Cardiac fibroblast (primary cell): ENCODE data around the gene CCDC85A.

ENCODE experiments used
- DNase-seq, 2 donors: peaks; one replicate each; pipeline versions ENCODE4 v3.0.0 to v3.0.0-alpha.2; 2010; ENCODE audit warnings: low read depth in 2 of 2
- H3K4me3 ChIP-seq, 2 donors: replicated peaks in 1 of 2; 1 replicate in 1 of 2; 2 replicates in 1 of 2; pipeline ENCODE4 v1.5.1; 2011; ENCODE audit warnings: low read depth in 2 of 2, low read length in 2 of 2, mild to moderate bottlenecking in 2 of 2, moderate library complexity in 1 of 2
- TF ChIP-seq, protein P1 (sequence below): IDR thresholded peaks from one replicate; pipeline ENCODE4 v1.5.1; 2011; ENCODE audit warnings: low read depth, mild to moderate bottlenecking, low read length, inconsistent platforms

The CCDC85A gene

DNA sequence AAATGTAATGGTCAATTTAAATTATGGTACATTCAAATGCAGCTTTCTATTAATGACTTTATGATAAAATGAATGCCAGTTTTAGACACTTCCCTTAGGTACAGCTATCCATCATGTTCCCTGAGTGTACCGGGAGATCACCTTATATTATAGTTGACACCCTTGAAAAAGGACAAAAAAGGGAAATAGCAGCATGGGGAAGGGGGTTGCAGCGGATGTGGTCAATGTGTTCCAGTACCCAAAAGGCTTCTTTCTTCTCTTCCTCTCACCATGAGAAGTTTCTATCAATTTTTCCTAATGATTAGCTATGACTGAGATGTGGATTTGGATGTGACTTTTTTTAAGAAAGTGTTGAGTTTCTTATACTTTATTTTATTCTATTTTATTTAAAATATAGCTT is 154.4 kb downstream of the CCDC85A start:
- TF ChIP-seq, protein P1, sequence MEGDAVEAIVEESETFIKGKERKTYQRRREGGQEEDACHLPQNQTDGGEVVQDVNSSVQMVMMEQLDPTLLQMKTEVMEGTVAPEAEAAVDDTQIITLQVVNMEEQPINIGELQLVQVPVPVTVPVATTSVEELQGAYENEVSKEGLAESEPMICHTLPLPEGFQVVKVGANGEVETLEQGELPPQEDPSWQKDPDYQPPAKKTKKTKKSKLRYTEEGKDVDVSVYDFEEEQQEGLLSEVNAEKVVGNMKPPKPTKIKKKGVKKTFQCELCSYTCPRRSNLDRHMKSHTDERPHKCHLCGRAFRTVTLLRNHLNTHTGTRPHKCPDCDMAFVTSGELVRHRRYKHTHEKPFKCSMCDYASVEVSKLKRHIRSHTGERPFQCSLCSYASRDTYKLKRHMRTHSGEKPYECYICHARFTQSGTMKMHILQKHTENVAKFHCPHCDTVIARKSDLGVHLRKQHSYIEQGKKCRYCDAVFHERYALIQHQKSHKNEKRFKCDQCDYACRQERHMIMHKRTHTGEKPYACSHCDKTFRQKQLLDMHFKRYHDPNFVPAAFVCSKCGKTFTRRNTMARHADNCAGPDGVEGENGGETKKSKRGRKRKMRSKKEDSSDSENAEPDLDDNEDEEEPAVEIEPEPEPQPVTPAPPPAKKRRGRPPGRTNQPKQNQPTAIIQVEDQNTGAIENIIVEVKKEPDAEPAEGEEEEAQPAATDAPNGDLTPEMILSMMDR, result no peak
- no peak overlapping the region for H3K4me3 ChIP-seq
- DNase-seq, result no peak

DNA sequence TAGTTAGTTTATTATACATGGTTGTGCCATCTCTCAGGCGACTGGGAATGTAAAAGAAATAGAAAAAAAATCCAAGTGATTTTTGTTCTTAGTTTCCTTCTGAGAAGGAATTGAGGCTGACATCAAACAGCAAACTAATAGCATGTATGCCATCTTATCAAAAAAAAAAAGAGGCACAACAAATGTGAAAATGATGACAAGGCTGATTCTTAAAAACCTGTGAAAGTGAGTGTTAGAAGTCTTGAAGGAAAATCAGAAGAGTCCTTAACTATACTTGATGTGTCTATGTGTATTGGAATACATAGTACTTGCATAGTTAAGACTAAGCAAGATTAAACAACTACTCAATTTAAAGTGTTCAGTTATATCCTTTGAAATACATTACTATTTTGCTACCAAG is 161.0 kb downstream of the CCDC85A start:
- TF ChIP-seq, protein P1, result no peak

DNA sequence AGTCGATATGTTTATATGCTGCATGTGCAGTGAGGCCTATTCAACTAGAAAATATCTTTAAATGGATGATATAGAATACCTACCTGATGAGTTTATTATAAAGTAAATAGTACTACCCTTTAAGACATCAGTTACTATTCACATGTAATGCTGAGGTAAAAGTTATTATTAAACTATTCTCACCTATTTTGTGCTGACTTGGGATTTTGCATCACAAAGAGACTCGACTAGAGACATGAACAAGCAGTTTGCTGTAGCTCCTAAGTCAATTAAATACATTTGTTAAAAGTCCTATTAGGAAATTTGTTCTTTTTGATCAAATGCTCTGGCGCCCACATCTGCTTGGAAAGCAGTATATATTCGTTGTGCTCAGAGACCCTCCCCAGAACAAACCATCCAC is 164.1 kb downstream of the CCDC85A start:
- TF ChIP-seq, protein P1, result no peak
- DNase-seq, result no peak

More for the DNA sequence above, 161.0 kb downstream of the CCDC85A start:
- DNase-seq, result no peak
- H3K4me3 ChIP-seq, result no peak overlapping the region

DNA sequence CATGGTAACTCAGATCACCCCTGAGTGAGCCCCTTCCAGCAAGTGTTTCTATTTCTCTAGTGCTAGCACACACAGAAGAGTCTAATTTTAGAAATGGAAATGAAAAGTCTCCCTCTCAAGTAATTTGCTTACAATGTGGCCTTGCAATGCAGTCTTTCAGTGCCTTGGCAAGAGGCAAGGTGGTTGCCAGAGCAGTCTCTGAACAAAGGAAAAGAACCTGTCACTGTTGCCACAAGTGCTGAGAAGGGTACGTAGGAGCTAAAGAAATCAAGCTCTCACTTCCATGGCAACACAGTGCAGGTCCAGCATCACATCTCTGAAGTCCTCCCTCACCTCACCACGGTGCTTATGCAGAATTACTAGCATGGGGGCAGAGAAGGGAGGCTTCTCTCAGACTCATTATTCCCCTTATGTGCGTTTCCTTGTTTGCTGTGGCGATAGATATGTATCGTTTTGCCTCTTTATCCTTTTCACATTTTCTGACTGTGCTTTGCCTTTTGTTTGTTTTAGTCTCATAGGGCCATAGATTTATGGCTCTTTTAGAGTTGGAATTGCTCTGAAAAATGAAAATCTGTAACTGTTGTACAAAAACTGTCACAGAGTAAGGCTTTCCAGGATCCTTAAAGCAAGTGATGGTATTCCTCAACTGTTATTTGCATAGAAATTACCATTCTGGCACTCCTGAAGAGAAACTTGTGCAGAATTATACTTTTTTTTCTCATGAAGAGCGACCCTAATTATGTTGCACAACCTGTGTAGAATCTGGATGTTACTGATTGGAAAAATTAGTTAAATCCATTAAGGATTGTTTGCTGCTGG is 164.8 kb downstream of the CCDC85A start:
- TF ChIP-seq, protein P1, result no peak
- DNase-seq, result no peak
- no peak overlapping the region for H3K4me3 ChIP-seq

More for the DNA sequence above, 164.1 kb downstream of the CCDC85A start:
- no peak overlapping the region for H3K4me3 ChIP-seq

DNA sequence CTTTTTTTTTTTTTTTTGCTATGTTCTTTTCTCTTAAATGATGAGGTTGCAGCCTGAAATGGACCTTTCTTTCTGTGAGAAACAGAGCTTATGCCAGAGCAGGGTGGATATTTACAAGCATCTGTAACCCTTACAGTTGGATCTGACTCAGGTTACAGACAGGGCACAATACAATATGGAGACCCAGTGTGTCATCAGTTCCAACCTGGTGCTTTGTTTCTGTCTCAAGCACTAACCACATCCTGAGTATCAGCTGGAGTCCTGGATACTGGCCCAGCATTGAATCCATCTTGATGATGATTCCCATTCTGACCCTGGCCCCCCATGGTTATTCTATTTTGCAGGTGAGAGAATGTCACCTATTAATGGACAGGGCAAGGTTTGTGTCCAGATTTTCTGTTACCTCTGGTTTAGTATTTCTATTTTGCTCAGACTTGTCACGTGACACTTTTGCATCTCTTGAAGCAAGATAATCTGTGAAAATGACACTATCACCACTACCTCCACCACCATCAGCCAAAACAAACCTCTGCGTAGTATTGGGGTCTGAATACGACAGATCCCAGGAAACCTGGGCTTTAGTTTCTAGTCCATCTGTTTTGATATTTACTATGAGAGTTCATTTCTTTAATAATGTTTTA is 174.0 kb downstream of the CCDC85A start:
- no peak overlapping the region for H3K4me3 ChIP-seq
- TF ChIP-seq, protein P1, result no peak
- DNase-seq, result peak in 1 of 2 donors; percentile 72

DNA sequence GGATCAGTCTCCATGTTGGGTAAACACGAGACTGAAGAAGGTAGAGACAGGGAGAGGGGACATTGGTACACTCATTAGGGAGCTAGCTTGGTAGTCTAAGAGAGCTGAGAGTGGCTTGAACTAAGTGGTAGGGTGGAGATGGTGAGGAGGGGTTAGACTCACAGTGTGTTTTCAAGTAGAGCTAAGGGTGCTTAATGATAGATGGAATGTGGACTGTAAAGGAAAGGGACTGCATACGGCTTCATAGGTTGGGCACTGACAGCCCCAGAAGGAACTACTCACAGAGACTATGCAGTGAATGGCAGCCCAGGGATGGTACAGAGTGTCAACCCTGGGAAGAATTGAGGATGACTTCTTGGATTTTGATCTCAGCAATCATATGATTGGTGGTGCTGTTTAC is 178.1 kb downstream of the CCDC85A start:
- TF ChIP-seq, protein P1, result no peak
- no peak for DNase-seq
- H3K4me3 ChIP-seq, result no peak overlapping the region
